ENCODE data around the gene PROZ.

GRCh38 chr13:113169277-113170272 is 11.1 kb downstream of the PROZ start:
- TF ChIP-seq, protein P1, sequence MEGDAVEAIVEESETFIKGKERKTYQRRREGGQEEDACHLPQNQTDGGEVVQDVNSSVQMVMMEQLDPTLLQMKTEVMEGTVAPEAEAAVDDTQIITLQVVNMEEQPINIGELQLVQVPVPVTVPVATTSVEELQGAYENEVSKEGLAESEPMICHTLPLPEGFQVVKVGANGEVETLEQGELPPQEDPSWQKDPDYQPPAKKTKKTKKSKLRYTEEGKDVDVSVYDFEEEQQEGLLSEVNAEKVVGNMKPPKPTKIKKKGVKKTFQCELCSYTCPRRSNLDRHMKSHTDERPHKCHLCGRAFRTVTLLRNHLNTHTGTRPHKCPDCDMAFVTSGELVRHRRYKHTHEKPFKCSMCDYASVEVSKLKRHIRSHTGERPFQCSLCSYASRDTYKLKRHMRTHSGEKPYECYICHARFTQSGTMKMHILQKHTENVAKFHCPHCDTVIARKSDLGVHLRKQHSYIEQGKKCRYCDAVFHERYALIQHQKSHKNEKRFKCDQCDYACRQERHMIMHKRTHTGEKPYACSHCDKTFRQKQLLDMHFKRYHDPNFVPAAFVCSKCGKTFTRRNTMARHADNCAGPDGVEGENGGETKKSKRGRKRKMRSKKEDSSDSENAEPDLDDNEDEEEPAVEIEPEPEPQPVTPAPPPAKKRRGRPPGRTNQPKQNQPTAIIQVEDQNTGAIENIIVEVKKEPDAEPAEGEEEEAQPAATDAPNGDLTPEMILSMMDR (IDR thresholded peaks at IDR 0.05) = no peak
- TF ChIP-seq EP300 (IDR thresholded peaks at IDR 0.05) (no peak), POLR2AphosphoS5 (IDR thresholded peaks at IDR 0.05) (no peak), POLR2A (IDR thresholded peaks at IDR 0.05) (no peak)

Measured in upper lobe of left lung (tissue), 4 donors.